Inferior parietal cortex (tissue), 1 donor: ENCODE data around the gene GJD2.

ENCODE experiments used
- DNase-seq: peaks from one replicate; pipeline ENCODE4 v3.0.0-alpha.2; 2016; ENCODE audit errors: extremely low spot score

The GJD2 gene

GRCh38 chr15:34773013-34773412 is 18.2 kb upstream of the GJD2 start:
- no peak for DNase-seq

- DNase-seq: no peak
Measured at GRCh38 chr15:34772312-34772711, 17.5 kb upstream of the GJD2 start.

- no peak for DNase-seq
Measured at GRCh38 chr15:34769711-34770110, 14.9 kb upstream of the GJD2 start.

GRCh38 chr15:34768530-34768929 is 13.7 kb upstream of the GJD2 start:
- no peak for DNase-seq

GRCh38 chr15:34765741-34766140 is 10.9 kb upstream of the GJD2 start:
- DNase-seq: no peak

GRCh38 chr15:34760909-34761308 is 6.1 kb upstream of the GJD2 start:
- DNase-seq: no peak

- no peak for DNase-seq
Measured at GRCh38 chr15:34759992-34760391, 5.2 kb upstream of the GJD2 start.

GRCh38 chr15:34759347-34759746 is 4.5 kb upstream of the GJD2 start:
- no peak for DNase-seq

- DNase-seq: no peak
Measured at GRCh38 chr15:34757262-34757661, 2.5 kb upstream of the GJD2 start.

GRCh38 chr15:34755419-34755773 is 598 bp upstream of the GJD2 start:
- DNase-seq: no peak

- no peak for DNase-seq
Measured at GRCh38 chr15:34754171-34754601, 612 bp downstream of the GJD2 start.

- DNase-seq: no peak
Measured at GRCh38 chr15:34753236-34753894, 1.4 kb downstream of the GJD2 start.

GRCh38 chr15:34749691-34750090 is 5.1 kb downstream of the GJD2 start:
- no peak for DNase-seq

- DNase-seq: no peak
Measured at GRCh38 chr15:34739346-34739745, 15.5 kb downstream of the GJD2 start.

- no peak for DNase-seq
Measured at GRCh38 chr15:34738002-34738401, 16.8 kb downstream of the GJD2 start.

- no peak for DNase-seq
Measured at GRCh38 chr15:34737477-34737876, 17.3 kb downstream of the GJD2 start.

- DNase-seq: no peak
Measured at GRCh38 chr15:34734303-34734702, 20.5 kb downstream of the GJD2 start.

- DNase-seq: no peak
Measured at GRCh38 chr15:34733621-34734020, 21.2 kb downstream of the GJD2 start.

- DNase-seq: no peak
Measured at GRCh38 chr15:34732430-34732829, 22.4 kb downstream of the GJD2 start.

- DNase-seq: no peak
Measured at GRCh38 chr15:34730701-34731100, 24.1 kb downstream of the GJD2 start.

GRCh38 chr15:34729886-34730285 is 24.9 kb downstream of the GJD2 start:
- DNase-seq: no peak

GRCh38 chr15:34729056-34729455 is 25.7 kb downstream of the GJD2 start:
- DNase-seq: no peak

- no peak for DNase-seq
Measured at GRCh38 chr15:34726406-34727100, 28.2 kb downstream of the GJD2 start.

- DNase-seq: no peak
Measured at GRCh38 chr15:34725556-34725955, 29.2 kb downstream of the GJD2 start.
